PC-9 (cell line): Measurements from ENCODE around the gene NFIA.

Experiments used
- CTCF ChIP-seq: fragments of 200-600 bp; sonication (generic); conservative IDR thresholded peaks from 2 replicates; pipeline ENCODE4 v1.6.1; 2017; ENCODE audit warnings: mixed run types, antibody characterized with exemption, mild to moderate bottlenecking, moderate library complexity
- EZH2 ChIP-seq: fragments of 200-600 bp; sonication (generic); IDR thresholded peaks from 2 replicates; pipeline ENCODE4 v1.8.0; 2017; ENCODE audit warnings: antibody characterized with exemption, low read depth

GRCh38 chr1:61119085-61119484 lies 36.7 kb downstream of the NFIA start:
- TF ChIP-seq CTCF (no peak), EZH2 (no peak)
